Hepatocyte (in vitro differentiated cells): ENCODE data around the gene PRPF6.

Experiments used
- CTCF ChIP-seq: fragments of 200-600 bp; sonication (generic); IDR thresholded peaks from 2 replicates; pipeline ENCODE4 v1.5.1; 2016; ENCODE audit warnings: antibody characterized with exemption, mild to moderate bottlenecking; ENCODE audit not compliant: poor library complexity
- EZH2 ChIP-seq: fragments of 200-600 bp; sonication (generic); IDR thresholded peaks from 2 replicates; pipeline ENCODE4 v1.6.1; 2016; ENCODE audit warnings: antibody characterized with exemption, mild to moderate bottlenecking, borderline replicate concordance
- EZH2phosphoT487 ChIP-seq: fragments of 200-600 bp; sonication (generic); IDR thresholded peaks from one replicate; pipeline ENCODE4 v1.6.1; 2018; ENCODE audit warnings: antibody characterized with exemption, mild to moderate bottlenecking, low read depth, moderate library complexity; ENCODE audit not compliant: unreplicated experiment, severe bottlenecking

GRCh38 chr20:64041040-64041780 is 60.3 kb downstream of the PRPF6 start:
- TF ChIP-seq CTCF = no peak
- no peak for TF ChIP-seq EZH2
- TF ChIP-seq EZH2phosphoT487 = no peak
